HL-60 (cell line): ENCODE measurements around the gene EIF2AK3.

Experiments used
- CTCF ChIP-seq: IDR thresholded peaks from one replicate; pipeline ENCODE4 v1.5.1; 2011; ENCODE audit warnings: low read length, control low read depth, inconsistent platforms; ENCODE audit not compliant: insufficient read depth
- POLR2AphosphoS5 ChIP-seq: IDR thresholded peaks from 2 replicates; pipeline ENCODE4 v1.6.1; 2012; ENCODE audit warnings: low read depth

GRCh38 chr2:88602022-88602421 lies 25.2 kb downstream of the EIF2AK3 start:
- no peak for TF ChIP-seq CTCF
- TF ChIP-seq POLR2AphosphoS5 = no peak
